ENCODE data around the gene SERTAD3. TPM values are rescaled to one million over a fixed set of nuclear protein-coding genes. Genes with fewer than 3 reads are reported as not detected.

Gene SERTAD3
- total and polyA plus RNA-seq, 10 of the 15 experiments (the other 5 are each of a cell fraction or from before 2014, with no cell fraction given): 4.2 to 22.4 (median 13.7) TPM

DNA sequence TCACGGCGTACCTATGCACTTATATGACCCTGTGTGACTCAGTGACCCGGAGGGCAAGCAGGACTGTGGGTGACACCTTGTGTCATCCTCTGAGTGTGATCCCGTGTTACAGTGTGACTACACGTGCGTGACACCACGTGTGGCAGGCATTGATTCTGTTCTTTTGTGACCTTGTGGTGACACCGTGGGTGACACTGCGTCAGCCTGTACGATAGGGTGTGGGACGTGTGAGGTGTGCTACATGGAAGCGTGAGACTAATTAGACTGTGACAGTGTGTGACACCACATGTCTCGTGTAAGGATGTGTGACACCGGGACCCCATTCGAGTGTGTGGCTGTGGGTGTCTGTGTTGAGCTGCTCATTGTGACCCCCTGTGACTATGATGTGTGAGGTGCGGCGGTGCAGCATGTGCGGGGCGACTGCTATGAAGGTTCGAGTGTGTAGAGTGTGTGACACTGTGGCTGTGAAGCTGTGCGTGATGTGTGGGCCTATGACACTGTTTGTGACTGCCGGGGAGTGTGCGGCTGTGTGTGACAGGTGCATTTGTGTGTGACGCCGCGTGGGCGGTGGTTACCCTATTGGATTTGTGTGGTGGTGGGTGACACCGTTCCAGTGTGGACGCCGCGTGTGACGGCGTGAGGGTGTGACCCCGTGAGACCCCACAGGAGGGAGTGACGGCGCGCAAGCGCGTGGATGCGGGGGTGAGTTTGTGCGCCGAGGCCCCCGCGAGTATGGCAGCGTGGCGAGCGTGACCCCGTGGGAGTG is 22.3 kb upstream of the SERTAD3 start (continued):
- TF ChIP-seq, protein P1, sequence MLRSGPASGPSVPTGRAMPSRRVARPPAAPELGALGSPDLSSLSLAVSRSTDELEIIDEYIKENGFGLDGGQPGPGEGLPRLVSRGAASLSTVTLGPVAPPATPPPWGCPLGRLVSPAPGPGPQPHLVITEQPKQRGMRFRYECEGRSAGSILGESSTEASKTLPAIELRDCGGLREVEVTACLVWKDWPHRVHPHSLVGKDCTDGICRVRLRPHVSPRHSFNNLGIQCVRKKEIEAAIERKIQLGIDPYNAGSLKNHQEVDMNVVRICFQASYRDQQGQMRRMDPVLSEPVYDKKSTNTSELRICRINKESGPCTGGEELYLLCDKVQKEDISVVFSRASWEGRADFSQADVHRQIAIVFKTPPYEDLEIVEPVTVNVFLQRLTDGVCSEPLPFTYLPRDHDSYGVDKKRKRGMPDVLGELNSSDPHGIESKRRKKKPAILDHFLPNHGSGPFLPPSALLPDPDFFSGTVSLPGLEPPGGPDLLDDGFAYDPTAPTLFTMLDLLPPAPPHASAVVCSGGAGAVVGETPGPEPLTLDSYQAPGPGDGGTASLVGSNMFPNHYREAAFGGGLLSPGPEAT (IDR thresholded peaks at IDR 0.05; ENCODE audit: low read depth): 0 out of 2 replicates have a peak, but pooled peaks have one; percentile 30
- peak; percentile 47; the same call in 1 of the 2 replicates for TF ChIP-seq LARP7 (IDR thresholded peaks at IDR 0.05)
- peak; percentile 10; the same call in 1 of the 2 replicates for TF ChIP-seq SIN3A (IDR thresholded peaks at IDR 0.05; ENCODE audit: low read depth, low read length)
- peak; percentile 79 for TF ChIP-seq PAX5 (IDR thresholded peaks at IDR 0.05; ENCODE audit: borderline replicate concordance, low read depth, low read length)
- no peak for TF ChIP-seq SMAD1 (IDR thresholded peaks at IDR 0.05; ENCODE audit: low read depth, partially characterized antibody)
- TF ChIP-seq EGR1 (IDR thresholded peaks at IDR 0.05; ENCODE audit: borderline replicate concordance in 1 of 2, low read depth in 2 of 2, low read length in 2 of 2): peak in 1 of 2 experiments; percentile 22; a peak in 1 of 3 replicates
- TF ChIP-seq KDM1A (IDR thresholded peaks at IDR 0.05; ENCODE audit: borderline replicate concordance): no peak
- TF ChIP-seq, protein P2, sequence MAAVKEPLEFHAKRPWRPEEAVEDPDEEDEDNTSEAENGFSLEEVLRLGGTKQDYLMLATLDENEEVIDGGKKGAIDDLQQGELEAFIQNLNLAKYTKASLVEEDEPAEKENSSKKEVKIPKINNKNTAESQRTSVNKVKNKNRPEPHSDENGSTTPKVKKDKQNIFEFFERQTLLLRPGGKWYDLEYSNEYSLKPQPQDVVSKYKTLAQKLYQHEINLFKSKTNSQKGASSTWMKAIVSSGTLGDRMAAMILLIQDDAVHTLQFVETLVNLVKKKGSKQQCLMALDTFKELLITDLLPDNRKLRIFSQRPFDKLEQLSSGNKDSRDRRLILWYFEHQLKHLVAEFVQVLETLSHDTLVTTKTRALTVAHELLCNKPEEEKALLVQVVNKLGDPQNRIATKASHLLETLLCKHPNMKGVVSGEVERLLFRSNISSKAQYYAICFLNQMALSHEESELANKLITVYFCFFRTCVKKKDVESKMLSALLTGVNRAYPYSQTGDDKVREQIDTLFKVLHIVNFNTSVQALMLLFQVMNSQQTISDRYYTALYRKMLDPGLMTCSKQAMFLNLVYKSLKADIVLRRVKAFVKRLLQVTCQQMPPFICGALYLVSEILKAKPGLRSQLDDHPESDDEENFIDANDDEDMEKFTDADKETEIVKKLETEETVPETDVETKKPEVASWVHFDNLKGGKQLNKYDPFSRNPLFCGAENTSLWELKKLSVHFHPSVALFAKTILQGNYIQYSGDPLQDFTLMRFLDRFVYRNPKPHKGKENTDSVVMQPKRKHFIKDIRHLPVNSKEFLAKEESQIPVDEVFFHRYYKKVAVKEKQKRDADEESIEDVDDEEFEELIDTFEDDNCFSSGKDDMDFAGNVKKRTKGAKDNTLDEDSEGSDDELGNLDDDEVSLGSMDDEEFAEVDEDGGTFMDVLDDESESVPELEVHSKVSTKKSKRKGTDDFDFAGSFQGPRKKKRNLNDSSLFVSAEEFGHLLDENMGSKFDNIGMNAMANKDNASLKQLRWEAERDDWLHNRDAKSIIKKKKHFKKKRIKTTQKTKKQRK (IDR thresholded peaks at IDR 0.05; ENCODE audit: low read depth, low read length): no peak
- peak; percentile 67 for TF ChIP-seq RAD51 (IDR thresholded peaks at IDR 0.05)
- no peak for TF ChIP-seq ZNF217 (IDR thresholded peaks at IDR 0.05)
- TF ChIP-seq, protein P3, sequence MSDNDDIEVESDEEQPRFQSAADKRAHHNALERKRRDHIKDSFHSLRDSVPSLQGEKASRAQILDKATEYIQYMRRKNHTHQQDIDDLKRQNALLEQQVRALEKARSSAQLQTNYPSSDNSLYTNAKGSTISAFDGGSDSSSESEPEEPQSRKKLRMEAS (IDR thresholded peaks at IDR 0.05; ENCODE audit: low read depth, low read length): peak; percentile 83
- TF ChIP-seq ZZZ3 (IDR thresholded peaks at IDR 0.05; ENCODE audit: control insufficient read depth, insufficient read length, low read depth): no peak
- TF ChIP-seq, protein P4, sequence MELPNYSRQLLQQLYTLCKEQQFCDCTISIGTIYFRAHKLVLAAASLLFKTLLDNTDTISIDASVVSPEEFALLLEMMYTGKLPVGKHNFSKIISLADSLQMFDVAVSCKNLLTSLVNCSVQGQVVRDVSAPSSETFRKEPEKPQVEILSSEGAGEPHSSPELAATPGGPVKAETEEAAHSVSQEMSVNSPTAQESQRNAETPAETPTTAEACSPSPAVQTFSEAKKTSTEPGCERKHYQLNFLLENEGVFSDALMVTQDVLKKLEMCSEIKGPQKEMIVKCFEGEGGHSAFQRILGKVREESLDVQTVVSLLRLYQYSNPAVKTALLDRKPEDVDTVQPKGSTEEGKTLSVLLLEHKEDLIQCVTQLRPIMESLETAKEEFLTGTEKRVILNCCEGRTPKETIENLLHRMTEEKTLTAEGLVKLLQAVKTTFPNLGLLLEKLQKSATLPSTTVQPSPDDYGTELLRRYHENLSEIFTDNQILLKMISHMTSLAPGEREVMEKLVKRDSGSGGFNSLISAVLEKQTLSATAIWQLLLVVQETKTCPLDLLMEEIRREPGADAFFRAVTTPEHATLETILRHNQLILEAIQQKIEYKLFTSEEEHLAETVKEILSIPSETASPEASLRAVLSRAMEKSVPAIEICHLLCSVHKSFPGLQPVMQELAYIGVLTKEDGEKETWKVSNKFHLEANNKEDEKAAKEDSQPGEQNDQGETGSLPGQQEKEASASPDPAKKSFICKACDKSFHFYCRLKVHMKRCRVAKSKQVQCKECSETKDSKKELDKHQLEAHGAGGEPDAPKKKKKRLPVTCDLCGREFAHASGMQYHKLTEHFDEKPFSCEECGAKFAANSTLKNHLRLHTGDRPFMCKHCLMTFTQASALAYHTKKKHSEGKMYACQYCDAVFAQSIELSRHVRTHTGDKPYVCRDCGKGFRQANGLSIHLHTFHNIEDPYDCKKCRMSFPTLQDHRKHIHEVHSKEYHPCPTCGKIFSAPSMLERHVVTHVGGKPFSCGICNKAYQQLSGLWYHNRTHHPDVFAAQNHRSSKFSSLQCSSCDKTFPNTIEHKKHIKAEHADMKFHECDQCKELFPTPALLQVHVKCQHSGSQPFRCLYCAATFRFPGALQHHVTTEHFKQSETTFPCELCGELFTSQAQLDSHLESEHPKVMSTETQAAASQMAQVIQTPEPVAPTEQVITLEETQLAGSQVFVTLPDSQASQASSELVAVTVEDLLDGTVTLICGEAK (IDR thresholded peaks at IDR 0.05; ENCODE audit: borderline replicate concordance): no peak
- no peak for TF ChIP-seq TBL1XR1 (IDR thresholded peaks at IDR 0.05; ENCODE audit: low read depth, low read length)
- TF ChIP-seq, protein P5, sequence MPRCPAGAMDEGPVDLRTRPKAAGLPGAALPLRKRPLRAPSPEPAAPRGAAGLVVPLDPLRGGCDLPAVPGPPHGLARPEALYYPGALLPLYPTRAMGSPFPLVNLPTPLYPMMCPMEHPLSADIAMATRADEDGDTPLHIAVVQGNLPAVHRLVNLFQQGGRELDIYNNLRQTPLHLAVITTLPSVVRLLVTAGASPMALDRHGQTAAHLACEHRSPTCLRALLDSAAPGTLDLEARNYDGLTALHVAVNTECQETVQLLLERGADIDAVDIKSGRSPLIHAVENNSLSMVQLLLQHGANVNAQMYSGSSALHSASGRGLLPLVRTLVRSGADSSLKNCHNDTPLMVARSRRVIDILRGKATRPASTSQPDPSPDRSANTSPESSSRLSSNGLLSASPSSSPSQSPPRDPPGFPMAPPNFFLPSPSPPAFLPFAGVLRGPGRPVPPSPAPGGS (IDR thresholded peaks at IDR 0.05; ENCODE audit: borderline replicate concordance, insufficient read depth, low read depth, low read length, poor library complexity, severe bottlenecking): peak; percentile 29
- TF ChIP-seq KAT2A (conservative IDR thresholded peaks at IDR 0.05; ENCODE audit: control insufficient read depth, low read depth, low read length): no peak

All from GM12878 (cell line).